GM19240 (cell line): Measurements from ENCODE around the gene PGRMC2.

Experiments used
- DNase-seq: peaks from one replicate; pipeline ENCODE4 v3.0.0; 2011; ENCODE audit warnings: low spot score; ENCODE audit not compliant: insufficient read length

PGRMC2 gene

GRCh38 chr4:128221586-128221985, 66.0 kb downstream of the PGRMC2 start:
- no peak for DNase-seq

DNA sequence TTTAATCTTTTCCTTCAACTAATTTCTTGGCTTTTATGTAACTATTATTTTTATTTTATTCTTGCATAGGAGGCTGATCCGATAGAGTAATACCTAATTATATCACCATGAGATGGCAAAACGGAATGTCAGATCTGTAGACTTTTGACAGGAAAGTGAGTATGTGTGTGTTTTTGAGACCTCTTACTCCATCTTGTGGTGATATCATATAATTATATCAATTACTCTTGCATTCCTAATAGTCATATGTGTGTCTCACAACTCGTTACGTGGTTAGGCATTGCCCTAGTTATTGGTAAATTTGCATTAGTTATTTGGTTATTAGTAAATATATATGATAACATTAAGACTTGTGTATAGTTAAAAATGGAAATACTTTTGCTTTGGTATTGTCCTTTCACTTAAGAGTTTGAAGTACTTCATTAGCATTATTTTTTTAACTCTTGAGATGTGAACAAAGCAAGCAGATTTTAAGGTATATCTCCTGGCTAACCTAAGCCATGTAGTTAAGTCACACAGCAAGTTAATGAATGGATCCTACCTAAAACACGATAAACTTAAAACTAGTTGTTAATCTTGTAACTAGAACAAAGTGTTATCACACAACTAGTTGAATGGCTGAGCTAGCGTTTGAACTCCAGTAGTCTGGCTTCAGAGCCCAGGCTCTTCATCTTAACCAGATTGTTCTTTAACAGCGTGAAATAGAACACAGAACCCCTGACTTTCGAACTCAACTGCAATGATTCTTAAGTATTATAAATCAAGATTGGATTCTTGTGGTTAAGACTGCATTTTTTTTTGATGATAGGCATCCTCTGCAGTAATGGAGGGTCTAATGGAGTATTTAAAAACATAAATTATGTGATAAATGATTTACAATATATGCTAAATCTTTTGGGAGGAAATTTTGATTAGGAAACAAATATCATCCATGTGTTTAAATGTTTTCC, 67.1 kb downstream of the PGRMC2 start:
- no peak for DNase-seq
